ENCODE results near the gene NSMF. TPM values are rescaled to one million over a fixed set of nuclear protein-coding genes. Genes with fewer than 3 reads are reported as not detected.

NSMF gene
- polyA plus RNA-seq, 1 of the 3 experiments (the other 2 are of a cell fraction) = 58.8 TPM

GRCh38 chr9:137487454-137488326 lies 28.6 kb upstream of the NSMF start:
- H3F3A ChIP-seq (replicated peaks; ENCODE audit: insufficient read depth) = no peaks in the 10 kb centered on the region
- POLR2A ChIA-PET = interaction anchor here (0.9 to 1.4 kb wide), 2 partner anchors 28 to 65 kb away, joined by 3 read pairs; partner anchors contain the start of genes EXD3, NOXA1 and NSMF
- no peak overlapping the region; a peak in 1 of 4 replicates for H3K27ac ChIP-seq (ENCODE audit: low read depth in 2 of 2, low read length in 1 of 2)
- peaks cover 0 to 15% of the 10 kb centered on the region in 2 experiments; a peak in 1 of 4 replicates for H3K4me1 ChIP-seq (ENCODE audit: control insufficient read depth in 1 of 2, insufficient read depth in 2 of 2, low read depth in 1 of 2, low read length in 1 of 2)
- no peaks in the 10 kb centered on the region for H3K79me2 ChIP-seq (ENCODE audit: insufficient read depth)
- H3K9ac ChIP-seq = no peak overlapping the region
- peak; percentile 48 for DNase-seq
- H3K36me3 ChIP-seq (replicated peaks in 1 of 2; ENCODE audit: control insufficient read depth in 1 of 2, insufficient read depth in 2 of 2, low read length in 1 of 2) = no peaks in the 10 kb centered on the region
- 80% methylated on average over 32 of the region's 41 CpGs for WGBS (ENCODE audit: low lambda C conversion rate)
- no peaks in the 10 kb centered on the region for H4K20me1 ChIP-seq (ENCODE audit: insufficient read depth)
- H3K9me2 ChIP-seq = no peaks in the 10 kb centered on the region
- no peak for TF ChIP-seq TCF12 (IDR thresholded peaks at IDR 0.05)
- no peak for TF ChIP-seq RCOR1 (IDR thresholded peaks at IDR 0.05; ENCODE audit: low read length)
- no peak for TF ChIP-seq CTCF (IDR thresholded peaks at IDR 0.05)
- TF ChIP-seq JUND (IDR thresholded peaks at IDR 0.05) = no peak
- TF ChIP-seq RXRA (IDR thresholded peaks at IDR 0.05; ENCODE audit: borderline replicate concordance, low read depth) = no peak
- TF ChIP-seq NRF1 (IDR thresholded peaks at IDR 0.05; ENCODE audit: low read depth, low read length) = no peak
- no peak for TF ChIP-seq FOXM1 (IDR thresholded peaks at IDR 0.05; ENCODE audit: low read depth)
- no peak overlapping the region for H2AFZ ChIP-seq (ENCODE audit: low read depth)
- no peak overlapping the region for H3K4me2 ChIP-seq
- H3K4me3 ChIP-seq (ENCODE audit: low read depth in 2 of 2, low read length in 1 of 2) = no peak overlapping the region
- CTCF ChIA-PET = interaction anchor here (0.8 to 1.2 kb wide), 4 partner anchors 12 to 186 kb away, joined by 3 read pairs; partner anchors contain the start of genes EXD3, NOXA1 and NRARP
- no peaks in the 10 kb centered on the region for H3K9me3 ChIP-seq
- H3K27me3 ChIP-seq (ENCODE audit: insufficient read depth) = no peaks in the 10 kb centered on the region

- peak; percentile 30 for DNase-seq
- no peaks in the 10 kb centered on the region for H4K20me1 ChIP-seq (ENCODE audit: insufficient read depth)
- no peaks in the 10 kb centered on the region for H3K36me3 ChIP-seq (replicated peaks in 1 of 2; ENCODE audit: control insufficient read depth in 1 of 2, insufficient read depth in 2 of 2, low read length in 1 of 2)
- H3K9me2 ChIP-seq = no peaks in the 10 kb centered on the region
- no peaks in the 10 kb centered on the region for H3K79me2 ChIP-seq (ENCODE audit: insufficient read depth)
- H3K9me3 ChIP-seq = no peaks in the 10 kb centered on the region
- WGBS (ENCODE audit: low lambda C conversion rate) = 78% methylated on average over 19 of the region's 35 CpGs
- H3K4me2 ChIP-seq = no peak overlapping the region
- no peak for TF ChIP-seq MXI1 (IDR thresholded peaks at IDR 0.05; ENCODE audit: low read depth, low read length)
- TF ChIP-seq GABPA (IDR thresholded peaks at IDR 0.05; ENCODE audit: low read depth) = no peak
- TF ChIP-seq MEF2A (IDR thresholded peaks at IDR 0.05; ENCODE audit: borderline replicate concordance, low read depth) = no peak
- no peak for TF ChIP-seq NRF1 (IDR thresholded peaks at IDR 0.05; ENCODE audit: low read depth, low read length)
- no peak for TF ChIP-seq ZBTB33 (IDR thresholded peaks at IDR 0.05; ENCODE audit: borderline replicate concordance, low read depth)
- no peak for TF ChIP-seq YY1 (IDR thresholded peaks at IDR 0.05; ENCODE audit: low read depth)
- POLR2A ChIA-PET = no interaction called here
- peaks cover 0 to 23% of the 10 kb centered on the region in 2 experiments; a peak in 1 of 4 replicates for H3K4me1 ChIP-seq (ENCODE audit: control insufficient read depth in 1 of 2, insufficient read depth in 2 of 2, low read depth in 1 of 2, low read length in 1 of 2)
- H3K27ac ChIP-seq (ENCODE audit: low read depth in 2 of 2, low read length in 1 of 2) = no peak overlapping the region
- H3K9ac ChIP-seq = no peak overlapping the region
- no peaks in the 10 kb centered on the region for H3F3A ChIP-seq (replicated peaks; ENCODE audit: insufficient read depth)
- H2AFZ ChIP-seq (ENCODE audit: low read depth) = no peak overlapping the region
- CTCF ChIA-PET = interaction anchor here (0.7 to 1.2 kb wide), 4 partner anchors 33 to 250 kb away, joined by 3 to 4 read pairs (median 3); partner anchors contain the start of genes EXD3, NOXA1 and NRARP
- H3K4me3 ChIP-seq (ENCODE audit: low read depth in 2 of 2, low read length in 1 of 2) = no peak overlapping the region
- no peaks in the 10 kb centered on the region for H3K27me3 ChIP-seq (ENCODE audit: insufficient read depth)
These were observed 27.7 kb upstream of the NSMF start for GRCh38 chr9:137486545-137487453.
